ENCODE data around the gene KIAA1328.
"Not testable (repeated sequence)": the region's sequence is repeated elsewhere in the genome, so short reads cannot be mapped to it uniquely, and the experiment has no call there.

KIAA1328 gene

DNA sequence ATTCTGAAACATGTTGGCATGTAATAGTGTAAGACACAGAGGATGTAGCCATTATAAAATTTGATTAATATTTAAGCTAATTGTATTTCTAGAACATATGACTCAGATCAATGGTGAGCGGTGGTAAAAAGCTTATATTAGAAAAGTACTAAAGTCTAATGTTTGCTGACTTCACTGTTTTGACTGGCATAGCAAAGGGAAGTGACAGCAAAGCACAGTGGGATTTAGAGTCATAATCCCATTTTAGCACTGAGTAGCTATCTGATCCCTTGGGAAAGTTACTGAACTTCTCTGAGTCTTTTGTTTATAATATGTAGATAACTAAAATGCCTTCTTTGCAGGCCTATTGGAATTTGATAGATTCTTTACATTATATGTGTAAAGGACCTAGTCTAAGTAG is 60.4 kb downstream of the KIAA1328 start:
- peak; percentile 41 for DNase-seq

DNA sequence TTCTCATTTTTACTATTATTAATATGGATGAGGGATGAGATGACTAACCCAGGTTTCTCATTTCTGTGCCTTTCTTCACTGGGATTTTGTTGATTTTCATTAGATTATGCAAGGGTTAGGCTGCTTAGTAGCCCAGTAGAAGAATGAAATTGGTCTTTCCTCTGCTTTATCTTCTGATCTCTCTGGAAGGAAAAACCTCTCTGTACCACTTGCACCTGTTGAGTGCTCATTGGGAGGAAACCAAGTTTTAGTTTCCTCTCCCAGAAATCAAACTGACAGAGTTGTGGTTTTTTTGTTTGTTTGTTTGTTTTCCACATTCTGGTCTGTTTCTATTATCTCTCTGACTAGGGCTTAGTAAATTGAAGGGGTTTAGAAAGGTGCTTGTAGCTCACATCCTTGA is 60.8 kb downstream of the KIAA1328 start:
- DNase-seq = no peak

DNA sequence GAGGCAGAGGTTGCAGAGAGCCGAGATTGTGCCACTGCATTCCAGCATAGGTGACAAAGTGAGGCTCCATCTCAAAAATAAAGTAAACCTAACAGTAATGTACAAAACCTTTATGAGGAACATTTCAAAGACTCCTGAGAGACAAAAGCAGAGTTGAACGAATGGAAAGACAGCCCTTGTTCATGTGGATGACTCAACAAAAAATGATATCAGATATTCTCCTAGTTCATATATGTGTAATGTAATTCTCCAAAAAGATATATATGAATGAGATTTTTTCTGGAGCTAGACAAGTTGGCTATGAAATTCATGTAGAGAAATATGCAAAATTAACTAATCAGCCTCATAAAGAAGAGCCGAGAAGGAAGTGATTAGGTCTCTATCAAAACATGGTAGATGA is 61.7 kb downstream of the KIAA1328 start:
- DNase-seq = no peak

DNA sequence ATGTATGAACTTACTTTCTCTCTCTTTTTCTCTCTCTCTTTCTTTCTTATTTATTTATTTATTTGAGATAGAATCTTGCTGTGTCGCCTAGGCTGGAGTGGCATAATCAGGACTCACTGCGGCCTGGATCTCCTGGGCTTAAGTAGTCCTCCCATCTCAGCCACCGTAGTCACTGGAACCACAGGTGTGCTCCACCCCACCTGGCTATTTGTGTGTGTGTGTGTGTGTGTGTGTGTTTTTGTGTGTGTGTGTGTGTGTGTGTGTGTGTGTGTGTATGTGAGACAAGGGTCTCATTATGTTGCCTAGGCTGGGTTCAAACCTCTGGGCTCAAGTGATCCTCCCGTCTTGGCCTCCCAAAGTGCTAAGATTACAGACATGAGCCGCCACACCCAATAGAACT is 64.3 kb downstream of the KIAA1328 start:
- no peak for DNase-seq

DNA sequence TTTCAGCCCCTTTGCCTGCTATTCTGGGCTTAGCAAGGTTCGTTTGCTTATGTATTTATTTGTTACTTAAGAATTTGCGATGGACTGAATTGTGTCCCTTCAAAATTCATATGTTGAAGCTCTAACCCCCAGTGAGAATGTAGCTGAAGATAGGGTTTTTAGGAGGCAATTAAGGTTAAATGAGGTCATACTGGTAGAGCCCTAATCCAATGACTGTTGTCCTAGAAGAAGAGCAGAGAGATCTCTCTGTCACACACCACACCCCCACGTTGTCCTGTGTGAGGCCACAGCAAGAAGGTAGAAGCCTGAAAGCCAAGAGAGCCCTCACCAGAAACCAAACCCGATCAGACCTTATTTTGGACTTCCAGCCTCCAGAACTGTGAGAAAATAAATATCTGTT is 66.7 kb downstream of the KIAA1328 start:
- DNase-seq = peak; percentile 68

DNA sequence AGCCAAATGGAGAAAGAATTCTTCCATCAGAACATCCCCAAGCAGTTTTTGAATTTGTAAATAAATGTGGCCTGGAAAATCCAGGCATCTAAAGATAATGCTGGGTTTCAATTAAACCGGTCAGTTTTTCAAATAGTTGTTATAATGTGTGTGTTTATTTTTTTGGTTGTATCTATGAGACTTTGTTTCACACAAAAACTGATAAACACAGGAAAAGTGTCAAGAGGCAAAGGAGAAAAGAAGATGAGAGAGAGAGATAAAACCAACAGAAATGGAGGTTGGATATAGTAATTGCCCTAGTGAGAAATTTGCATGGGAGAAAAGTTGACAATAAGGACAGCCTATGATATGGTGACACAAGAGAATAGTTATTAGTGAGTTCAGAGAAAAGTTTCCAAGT is 68.3 kb downstream of the KIAA1328 start:
- DNase-seq = no peak

DNA sequence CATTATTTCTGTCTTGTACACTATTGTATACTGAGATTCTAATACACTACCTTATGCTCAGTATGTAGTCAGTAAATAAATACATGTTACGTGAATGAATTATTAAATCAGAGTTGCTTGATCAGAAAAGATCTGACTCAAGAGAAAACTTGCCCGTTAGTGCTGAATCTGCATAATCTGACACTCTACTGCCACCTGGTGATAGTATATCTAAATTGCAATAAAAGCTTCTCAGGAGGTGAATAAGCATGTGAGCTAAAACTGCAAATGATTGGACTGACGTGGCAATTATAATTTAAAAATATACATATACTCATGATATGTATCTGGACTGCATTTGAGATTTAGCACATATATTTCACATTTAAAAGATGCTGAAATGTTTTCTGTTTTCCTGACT is 70.4 kb downstream of the KIAA1328 start:
- DNase-seq = peak; percentile 68

DNA sequence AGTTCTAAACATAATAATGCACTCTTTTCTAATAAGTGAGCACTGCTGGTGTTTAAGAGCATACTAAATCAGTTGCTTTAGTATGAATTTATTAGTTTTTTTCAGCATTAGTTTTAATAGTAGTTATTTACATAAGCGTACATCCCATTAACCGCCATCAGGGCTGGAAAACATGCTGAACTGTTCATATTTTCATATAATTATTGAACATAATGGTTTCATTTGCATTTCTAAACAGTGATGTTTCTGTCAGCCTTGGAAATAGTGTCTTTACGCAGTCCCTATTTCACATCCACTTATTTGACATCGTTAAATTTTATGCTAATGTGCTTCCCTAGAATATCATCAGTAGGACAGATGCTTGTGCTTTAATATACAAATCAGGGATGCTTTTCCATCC is 71.5 kb downstream of the KIAA1328 start:
- DNase-seq = no peak

DNA sequence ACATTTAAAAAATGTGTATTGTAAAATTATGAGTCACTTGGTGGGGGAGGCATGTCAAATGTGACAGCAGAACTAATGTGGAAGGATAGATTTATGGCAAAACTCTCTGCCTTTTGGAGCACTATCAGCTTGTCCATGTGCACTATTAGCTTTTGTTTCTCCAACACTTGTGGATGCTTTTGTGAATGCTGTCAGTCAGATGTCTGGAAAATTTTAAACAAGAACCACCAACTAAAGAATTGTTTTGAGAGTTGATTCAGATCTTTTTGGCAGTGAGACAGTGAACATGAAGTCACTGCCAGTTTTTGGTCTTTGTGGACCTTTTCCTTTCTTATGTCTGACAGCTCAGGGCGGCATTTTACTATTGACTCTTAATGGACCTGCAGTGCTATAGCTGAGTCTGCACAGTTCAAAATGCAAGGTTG is 72.4 kb downstream of the KIAA1328 start:
- no peak for DNase-seq

DNA sequence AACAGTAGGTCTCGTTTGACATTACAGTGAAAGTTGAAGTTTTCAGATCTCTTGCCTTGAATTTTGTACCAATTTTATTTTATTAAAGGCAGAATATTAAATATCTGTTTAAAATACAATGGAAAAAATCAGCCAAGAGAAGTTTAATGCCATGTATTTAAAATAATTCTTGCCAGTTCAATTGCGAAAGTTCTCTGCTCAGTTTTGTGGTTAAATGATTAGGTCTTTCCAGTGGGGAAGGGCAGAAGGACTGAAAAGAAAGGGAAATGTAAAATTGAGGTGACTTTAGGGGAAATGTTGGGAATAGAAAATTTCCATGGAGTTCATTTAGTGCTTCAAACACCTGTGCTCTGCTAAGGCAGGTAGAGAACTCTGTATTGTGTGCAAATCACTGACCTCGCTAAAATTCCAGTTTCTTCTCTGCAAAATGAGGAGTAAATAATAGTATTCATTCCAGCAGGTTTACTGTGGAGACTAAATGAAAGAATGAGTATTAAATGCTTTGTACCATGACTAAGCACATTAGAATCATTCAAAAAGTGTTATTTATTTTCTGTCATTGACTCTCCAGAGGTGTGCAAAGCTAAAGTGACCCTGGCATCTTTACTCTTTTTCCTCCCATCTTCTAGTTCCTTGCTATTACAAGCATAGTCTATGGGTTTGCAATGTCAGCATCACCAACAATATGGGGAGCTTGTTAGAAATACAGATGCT is 74.4 kb downstream of the KIAA1328 start:
- no peak for DNase-seq

DNA sequence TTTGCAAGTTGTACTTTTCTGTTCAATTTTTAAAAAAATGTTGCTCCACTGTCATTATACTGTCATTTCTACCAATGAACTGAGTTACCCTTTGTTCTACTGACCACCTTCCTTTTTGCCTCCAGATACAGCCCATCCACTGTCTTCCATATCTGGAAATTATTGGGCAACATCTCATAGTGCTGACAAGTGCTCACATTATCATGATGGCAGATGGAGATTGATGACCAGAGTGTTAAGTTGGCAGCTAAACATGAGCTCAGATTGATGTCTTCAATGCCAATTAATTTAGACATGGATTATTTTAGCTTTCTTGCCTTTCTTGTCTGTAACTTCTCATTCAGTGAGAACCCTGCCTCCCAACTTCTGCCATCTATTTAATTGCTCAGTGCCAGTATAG is 76.6 kb downstream of the KIAA1328 start:
- DNase-seq = peak; percentile 52

DNA sequence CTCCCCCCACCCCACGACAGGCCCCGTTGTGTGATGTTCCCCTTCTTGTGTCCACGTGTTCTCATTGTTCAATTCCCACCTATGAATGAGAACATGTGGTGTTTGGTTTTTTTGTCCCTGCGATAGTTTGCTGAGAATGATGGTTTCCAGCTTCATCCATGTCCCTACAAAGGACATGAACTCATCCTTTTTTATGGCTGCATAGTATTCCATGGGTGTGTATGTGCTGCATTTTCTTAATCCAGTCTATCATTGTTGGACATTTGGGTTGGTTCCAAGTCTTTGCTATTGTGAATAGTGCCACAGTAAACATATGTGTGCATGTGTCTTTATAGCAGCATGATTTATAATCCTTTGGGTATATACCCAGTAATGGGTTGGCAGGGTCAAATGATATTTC is 80.4 kb downstream of the KIAA1328 start:
- not testable (repeated sequence) for DNase-seq

DNA sequence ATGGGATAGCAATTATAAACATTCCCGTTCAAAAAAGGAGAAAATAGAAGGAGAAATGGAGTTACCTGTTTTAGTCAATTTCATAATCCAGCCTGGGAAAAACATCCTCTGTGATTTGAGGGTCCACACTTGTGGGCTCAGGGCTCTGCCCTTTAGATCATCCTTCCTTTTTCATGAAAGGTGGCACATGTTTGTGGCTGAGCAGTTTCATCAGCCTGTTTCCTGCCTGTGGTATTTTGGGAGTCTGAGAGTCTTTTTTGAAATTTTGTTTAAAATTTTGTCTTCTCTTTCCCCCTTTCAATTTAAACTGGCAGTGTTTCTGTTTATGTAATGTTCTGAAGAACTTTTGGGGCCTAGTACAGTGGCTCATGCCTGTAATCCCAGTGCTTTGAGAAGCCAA is 84.0 kb downstream of the KIAA1328 start:
- peak; percentile 33 for DNase-seq

DNA sequence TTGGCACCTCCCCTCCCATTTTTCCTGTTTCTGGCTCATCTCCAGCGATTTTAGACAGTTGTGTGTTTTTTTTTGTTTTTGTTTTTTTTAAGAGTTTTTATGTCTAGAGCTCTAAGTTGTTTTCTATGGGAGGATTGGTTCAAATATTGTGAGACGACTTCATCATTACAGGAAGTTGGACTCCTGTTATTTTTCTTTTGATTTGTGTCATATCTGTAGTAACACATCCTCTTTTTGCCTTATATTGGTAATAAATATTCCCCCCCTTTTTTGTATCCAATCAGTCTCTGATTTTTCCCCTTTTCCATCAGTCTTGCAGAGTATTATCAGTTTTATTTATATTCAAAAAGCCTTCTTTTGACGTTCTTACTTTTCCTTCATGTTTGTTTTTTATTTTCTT is 89.0 kb downstream of the KIAA1328 start:
- DNase-seq = no peak

DNA sequence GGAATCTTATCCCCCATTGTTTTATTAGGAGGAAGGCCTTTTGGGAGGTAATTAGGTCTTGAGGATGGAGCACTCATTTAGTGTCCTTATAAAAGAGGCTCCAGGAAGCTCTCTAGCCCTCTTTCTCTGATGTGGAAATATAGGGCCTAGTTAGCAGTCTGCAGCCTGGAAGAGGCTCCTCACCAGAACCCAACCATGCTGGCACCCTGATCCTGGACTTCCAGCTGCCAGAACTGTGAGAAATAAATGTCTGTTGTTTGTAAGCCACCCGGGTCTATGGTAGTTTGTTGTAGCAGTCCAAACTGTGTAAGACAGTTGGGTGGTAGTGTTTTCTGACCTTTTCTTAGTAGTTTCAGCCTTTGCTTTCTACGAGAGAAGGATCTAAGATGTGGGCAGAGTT is 100.7 kb downstream of the KIAA1328 start:
- DNase-seq = no peak

DNA sequence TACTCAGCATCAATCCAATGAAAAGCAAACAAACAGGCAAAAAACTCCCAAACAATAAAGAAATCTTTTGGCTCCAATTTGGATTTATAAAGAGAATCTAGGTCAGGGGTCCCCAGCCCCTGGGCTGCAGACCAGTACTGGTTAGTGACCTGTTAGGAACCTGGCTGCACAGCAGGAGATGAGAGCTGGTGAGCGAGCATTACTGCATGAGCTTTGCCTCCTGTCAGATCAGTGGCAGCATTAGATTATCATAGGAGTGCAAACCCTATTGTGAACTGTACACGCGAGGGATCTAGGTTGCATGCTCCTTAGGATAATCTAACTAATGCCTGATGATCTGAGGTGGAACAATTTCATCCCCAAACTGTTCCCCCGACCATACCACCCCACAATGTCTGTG is 102.2 kb downstream of the KIAA1328 start:
- peak; percentile 81 for DNase-seq

DNA sequence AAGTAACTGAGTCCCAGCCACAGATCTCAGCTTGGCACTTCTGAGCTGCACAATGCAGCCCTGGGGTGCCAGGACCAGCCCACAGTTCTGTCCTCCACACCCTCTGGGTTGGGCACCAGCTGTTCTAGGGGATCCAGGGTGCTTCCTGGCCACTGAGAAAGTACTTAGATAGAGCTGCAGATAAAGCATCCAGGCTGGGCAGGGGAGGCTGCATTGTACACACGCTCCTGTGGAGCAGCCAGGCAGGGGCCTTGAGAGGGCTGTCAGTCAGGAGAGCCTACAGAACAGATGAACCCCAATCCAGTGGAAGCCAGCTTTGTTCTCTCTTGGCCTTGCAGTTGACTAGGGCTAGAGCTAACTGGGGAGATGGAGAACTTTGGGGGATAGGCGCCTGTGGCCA is 104.6 kb downstream of the KIAA1328 start:
- no peak for DNase-seq

DNA sequence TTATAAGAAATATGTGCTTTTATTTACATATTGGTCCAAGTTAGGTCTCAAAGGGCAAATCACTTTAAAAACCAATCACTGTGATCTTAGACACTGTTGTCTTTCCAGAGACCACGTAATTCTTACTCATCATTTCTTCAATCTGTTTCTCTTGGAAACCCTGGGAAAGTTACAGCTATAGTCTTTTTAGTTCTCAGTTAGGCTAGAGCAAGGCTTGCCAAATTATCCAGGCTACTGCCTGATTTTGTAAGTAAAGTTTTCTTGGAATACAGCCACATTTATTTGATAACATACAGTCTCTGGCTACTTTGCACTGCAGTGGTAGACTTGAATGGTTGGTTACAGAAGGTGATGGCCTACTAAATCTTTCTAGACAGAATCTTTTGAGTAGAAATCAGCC is 106.0 kb downstream of the KIAA1328 start:
- DNase-seq = no peak

DNA sequence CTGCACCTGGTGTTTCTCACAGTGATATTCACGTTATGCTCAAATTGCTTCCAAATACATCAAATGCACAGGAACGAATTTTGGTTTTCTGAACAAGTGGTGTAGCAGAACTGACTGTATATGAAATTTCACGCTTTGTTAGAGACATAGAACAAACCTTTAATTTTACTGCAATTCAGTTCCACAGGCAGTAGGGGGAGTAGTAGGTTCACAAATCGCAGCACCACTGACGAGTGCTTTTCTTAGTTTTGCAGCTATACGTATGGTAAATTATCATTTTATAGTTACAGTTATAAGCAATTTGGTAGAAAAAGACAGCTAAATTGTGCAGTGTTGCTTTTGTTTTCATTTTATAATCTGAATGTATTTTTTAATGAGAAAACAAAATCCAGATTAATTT is 113.3 kb downstream of the KIAA1328 start:
- peak; percentile 57 for DNase-seq

DNA sequence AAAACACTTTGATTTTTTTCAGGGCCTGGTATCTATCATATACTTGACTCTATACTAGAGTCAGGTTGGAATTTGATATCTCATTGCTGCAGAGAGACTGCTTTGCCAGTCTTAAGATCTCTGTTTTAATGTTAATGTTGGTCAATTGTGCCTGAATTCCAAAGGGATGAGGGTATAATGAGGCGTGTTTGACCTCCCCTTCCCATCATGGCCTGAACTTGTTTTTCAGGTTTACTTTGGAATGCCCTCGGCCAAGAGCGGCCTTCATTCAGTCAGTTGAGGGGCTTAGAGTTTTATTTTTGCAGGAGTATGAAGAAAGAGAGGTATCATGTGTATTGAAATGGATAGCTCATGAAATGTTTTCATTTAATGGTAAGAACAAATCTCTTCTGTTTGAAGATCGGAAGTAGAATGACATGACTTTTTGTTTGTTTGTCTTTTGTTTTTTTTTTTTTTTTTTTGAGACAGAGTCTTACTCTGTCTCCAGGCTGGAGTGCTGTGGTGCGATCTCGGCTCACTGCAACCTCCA is 119.0 kb downstream of the KIAA1328 start:
- no peak for DNase-seq

DNA sequence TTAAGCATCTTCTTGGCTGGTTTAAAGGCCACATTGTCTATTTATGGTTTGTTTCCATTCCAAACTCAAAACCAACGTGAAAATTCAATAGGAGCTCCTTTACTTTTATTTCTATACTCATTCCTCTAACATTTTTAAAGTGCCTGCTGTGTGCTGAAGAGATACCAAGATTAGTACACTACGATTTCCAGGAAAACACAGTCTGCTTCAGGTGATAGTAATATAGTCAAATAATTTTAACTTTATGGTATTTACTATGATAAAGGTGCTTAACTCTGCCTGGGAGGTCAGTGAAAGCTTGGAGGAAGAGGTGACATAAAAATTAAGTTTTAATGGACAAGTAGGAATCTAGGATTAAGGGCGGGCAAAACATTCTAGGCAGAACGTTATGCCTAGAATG is 121.4 kb downstream of the KIAA1328 start:
- DNase-seq = no peak

DNA sequence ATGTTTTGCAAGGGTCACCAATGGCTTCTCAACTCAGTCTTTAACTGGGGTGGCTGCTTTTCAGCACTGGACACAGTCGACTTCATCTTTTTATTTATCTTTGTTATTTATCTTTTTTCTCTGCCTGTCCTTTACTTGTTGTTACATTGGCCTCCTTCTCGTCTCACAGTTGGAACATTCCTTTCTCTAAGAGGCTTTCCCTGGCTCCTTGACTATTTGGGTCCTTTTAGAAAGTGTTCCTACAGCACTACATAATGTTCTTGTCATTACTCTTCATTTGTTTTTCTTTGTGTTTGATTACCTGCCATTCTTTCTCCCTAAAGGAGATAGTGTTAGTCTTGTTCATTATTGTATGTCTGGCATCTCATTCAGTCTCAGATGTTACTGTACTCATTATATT is 122.0 kb downstream of the KIAA1328 start:
- DNase-seq = no peak

DNA sequence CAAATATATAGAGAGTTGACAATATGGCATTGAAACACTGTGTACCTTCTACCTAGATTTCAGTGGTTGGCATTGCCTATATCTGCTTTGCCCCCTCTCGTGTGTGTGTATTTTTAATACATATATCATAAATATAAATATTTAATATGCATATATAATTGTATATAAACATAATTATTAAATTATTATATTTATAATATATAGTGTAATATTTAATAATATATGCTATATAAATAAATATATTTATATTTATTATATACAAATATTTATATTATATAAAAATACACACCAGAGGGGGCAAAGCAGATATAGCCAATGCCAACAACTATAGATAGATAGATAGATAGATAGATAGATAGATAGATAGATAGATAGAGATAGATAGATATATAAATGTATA is 124.1 kb downstream of the KIAA1328 start:
- DNase-seq = no peak

DNA sequence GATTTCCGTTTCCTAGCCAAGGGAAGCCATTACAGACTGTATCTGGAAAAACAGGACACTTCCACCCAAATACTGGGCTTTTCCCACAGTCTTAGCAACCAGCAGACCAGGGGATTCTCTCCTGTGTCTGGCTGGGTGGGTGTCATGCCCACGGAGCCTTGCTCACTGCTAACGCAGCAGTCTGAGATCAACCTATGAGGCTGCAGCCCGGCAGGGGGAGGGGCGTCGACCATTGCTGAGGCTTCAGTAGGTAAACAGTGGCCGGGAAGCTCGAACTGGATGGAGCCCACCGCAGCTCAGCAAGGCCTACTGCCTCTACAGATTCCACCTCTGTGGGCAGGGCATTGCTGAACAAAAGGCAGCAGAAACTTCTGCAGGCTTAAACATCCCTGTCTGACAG is 131.1 kb downstream of the KIAA1328 start:
- no peak for DNase-seq

DNA sequence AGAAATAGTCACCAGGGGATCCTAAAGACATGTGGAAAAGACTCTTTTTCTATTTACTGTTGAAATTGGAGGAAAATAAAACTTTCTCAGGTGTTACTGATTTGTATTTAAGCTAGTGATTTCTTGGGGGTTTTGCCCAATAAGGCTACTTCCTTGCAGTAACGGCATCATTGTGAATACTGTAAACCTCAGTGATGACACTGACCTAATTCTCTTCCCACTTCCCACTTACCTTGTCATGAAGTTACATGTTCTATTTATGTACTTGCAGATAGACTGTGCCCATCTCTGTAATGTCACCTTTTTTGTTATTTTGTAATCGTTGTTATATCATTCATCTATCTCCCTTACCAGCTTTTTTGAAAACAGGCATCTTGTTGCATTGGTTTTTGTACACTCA is 134.5 kb downstream of the KIAA1328 start:
- DNase-seq = no peak

Measured in NCI-H82 (cell line).